Dendritic cell treated with granulocyte-macrophage colony-stimulating factor and Interleukin-4, amounts not matched to agents 40 ng/mL and 50 ng/mL, for 4 days (primary cell): Measurements from ENCODE around the gene ST3GAL3.
A peak's percentile ranks its signal among the peaks of the same experiment; 100 is the strongest.

ENCODE experiments used
- H3K27ac Mint-ChIP-seq: one replicate; pipeline ENCODE4 v1.8.0; 2022; ENCODE audit warnings: mild to moderate bottlenecking, mixed read lengths
- H3K27me3 Mint-ChIP-seq: one replicate; pipeline ENCODE4 v1.8.0; 2022; ENCODE audit warnings: mild to moderate bottlenecking, mixed read lengths
- H3K36me3 Mint-ChIP-seq: one replicate; pipeline ENCODE4 v1.8.0; 2022; ENCODE audit warnings: low read depth, mixed read lengths
- H3K4me1 Mint-ChIP-seq: one replicate; pipeline ENCODE4 v1.8.0; 2022; ENCODE audit warnings: low read depth, mixed read lengths
- H3K4me3 Mint-ChIP-seq: one replicate; pipeline ENCODE4 v1.8.0; 2022; ENCODE audit warnings: mild to moderate bottlenecking, moderate library complexity, mixed read lengths
- H3K9me3 Mint-ChIP-seq: one replicate; pipeline ENCODE4 v1.8.0; 2022; ENCODE audit warnings: mixed read lengths
- intact Hi-C: fragments of 100-400 bp; cut with micrococcal nuclease; formaldehyde crosslinking; loops from one replicate; pipeline ENCODE4 v1.15.0; 2022

Gene ST3GAL3

DNA sequence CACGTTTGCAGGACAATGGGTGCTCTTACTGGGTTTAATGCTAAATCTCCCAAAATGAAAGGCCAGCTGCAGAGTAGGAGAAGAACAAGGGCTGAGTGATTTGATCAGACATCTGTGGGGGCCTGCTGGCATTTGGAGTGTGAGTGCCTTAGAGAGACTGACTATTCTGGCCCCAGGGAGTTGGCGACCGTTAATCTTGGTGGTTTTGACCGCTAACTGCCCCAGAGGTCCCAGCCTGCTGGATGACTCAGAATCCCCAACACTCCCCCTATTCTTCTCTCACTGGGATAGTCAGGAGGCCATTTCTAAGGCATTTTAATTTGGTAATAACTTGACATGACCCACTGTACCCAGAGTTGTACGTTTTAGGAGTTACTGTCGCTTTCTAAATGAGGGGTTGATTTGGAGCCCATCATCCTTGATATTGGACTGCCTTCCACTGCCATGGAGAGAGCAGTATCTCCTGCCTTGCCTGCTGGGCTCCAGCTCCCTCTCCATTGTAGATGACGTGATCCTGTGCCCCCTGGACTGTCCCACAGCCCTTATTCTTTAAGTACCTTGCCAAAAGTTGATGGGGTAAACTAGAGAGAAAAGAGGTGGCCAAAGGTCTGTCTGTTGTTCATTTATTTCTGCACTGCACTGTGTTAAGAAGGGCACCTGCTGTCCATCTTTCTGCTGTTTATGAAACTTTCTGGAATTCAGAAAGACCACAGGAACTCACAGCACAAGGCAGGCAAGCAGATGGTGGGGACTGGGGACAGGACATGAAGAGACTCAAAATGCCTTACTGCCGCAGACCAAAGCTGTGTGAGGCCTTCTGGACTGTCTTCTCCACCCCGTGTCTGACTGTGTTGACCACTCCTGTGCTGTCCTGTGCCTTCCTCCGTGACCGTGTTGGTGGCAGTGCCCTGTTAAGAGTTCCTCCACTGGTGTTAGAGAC is 128.0 kb downstream of the ST3GAL3 start:
- Mint-ChIP-seq H3K4me1 (peaks cover 77% of the 10 kb centered on the region), H3K27ac (peak overlapping the region; percentile 88), H3K4me3 (peak overlapping the region; percentile 68), H3K36me3 (no peaks in the 10 kb centered on the region), H3K27me3 (no peaks in the 10 kb centered on the region), H3K9me3 (no peaks in the 10 kb centered on the region)
- intact Hi-C loops: no loop called here

DNA sequence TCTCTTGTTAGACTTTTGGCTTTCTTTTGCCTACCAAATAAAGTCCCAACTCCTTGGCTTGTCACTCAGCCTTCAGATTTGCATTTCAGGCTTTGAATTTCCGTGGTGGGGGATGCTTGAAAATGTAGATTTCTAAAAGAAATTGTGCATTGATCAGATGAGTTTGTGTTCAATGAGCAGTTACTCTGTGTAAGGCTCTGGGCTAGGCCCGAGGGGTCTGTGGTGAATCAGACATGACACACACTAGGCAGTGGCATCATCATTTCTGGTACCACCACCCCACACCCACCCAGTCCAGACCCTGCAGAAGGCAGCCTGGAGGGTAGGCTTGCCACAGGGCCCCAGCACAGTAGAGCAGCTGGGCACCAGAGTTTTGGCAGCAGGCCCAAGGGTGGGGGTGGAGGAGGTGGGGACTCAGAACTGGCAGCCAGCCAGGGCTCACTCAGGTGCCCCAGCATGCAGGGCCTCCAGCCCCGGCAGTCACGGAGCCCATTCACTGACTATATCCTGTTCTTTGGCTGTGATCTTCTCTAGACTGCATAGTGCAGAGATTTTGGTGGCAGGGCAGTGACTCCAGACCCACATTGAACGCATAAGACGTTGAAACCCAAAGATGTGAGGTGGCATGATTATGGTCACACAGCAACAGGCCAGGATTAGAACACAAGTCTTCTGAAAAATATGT is 129.1 kb downstream of the ST3GAL3 start:
- intact Hi-C loops: no loop called here

GRCh38 chr1:43839056-43839455 is 131.7 kb downstream of the ST3GAL3 start:
- intact Hi-C loops: no loop called here
- Mint-ChIP-seq H3K4me3 (no peak overlapping the region), H3K27me3 (no peaks in the 10 kb centered on the region), H3K36me3 (peaks cover 13% of the 10 kb centered on the region), H3K4me1 (peaks cover 54% of the 10 kb centered on the region), H3K27ac (no peak overlapping the region), H3K9me3 (peaks cover 12% of the 10 kb centered on the region)

More for the DNA sequence above, 129.1 kb downstream of the ST3GAL3 start:
- Mint-ChIP-seq H3K36me3 (no peaks in the 10 kb centered on the region), H3K27me3 (no peaks in the 10 kb centered on the region), H3K4me1 (peaks cover 72% of the 10 kb centered on the region), H3K9me3 (no peaks in the 10 kb centered on the region), H3K4me3 (no peak overlapping the region), H3K27ac (no peak overlapping the region)

DNA sequence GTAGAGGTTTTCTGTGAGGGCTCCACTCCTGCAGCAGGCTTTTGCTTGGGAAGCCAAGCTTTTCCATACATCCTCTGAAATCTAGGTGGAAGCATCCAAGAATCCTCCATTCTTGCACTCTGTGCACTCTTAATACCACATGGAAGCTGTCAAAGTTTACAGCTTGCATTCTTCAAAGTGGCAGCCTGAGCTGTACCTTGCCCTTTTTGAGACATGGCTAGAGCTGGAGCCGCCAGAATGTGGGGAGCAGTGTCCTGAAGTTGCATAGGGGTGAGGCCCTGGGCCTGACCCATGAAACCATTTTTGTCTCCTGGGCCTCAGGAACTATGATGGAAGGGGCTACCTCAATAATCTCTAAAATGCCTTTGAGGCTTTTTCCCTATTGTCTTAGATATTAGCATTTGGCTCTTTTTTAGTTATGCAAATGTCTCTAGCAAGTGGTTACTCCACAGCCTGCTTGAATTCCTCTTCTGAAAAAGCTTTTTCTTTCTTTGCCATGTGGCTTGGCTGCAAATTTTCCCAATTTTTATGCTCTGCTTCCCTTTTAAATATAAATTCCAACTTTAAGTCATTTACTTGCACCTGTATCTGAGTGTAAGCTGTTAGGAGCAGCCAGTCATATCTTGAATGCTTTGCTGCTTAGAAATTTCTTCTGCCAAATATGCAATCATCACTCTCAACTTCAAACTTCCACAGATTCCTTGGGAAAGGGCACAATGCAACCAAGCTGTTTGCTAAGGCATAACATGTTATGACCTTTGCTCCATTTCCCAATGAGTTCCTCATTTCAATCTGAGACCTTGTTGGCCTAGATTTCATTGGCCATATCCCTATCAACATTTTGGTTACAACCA is 134.2 kb downstream of the ST3GAL3 start:
- Mint-ChIP-seq H3K36me3 (peaks cover 13% of the 10 kb centered on the region), H3K27ac (no peak overlapping the region)

DNA sequence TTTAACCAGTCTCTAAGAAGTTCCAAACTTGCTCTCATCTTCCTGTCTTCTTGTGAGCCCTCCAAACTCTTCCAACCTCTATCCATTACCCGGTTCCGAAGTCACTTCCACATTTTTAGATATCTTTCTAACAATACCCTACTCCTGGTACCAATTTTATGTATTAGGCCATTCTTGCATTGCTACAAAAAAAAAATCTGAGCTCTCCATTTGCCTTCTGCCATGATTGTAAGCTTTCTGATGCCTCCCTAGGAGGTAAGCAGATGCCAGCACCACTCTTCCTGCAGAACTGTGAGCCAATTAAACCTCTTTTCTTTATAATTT is 134.8 kb downstream of the ST3GAL3 start:
- Mint-ChIP-seq H3K4me3 (no peak overlapping the region), H3K27ac (no peak overlapping the region), H3K9me3 (peaks cover 12% of the 10 kb centered on the region), H3K4me1 (peaks cover 33% of the 10 kb centered on the region), H3K36me3 (peaks cover 13% of the 10 kb centered on the region), H3K27me3 (no peaks in the 10 kb centered on the region)
- intact Hi-C loops: no loop called here

More for the DNA sequence above, 134.2 kb downstream of the ST3GAL3 start:
- Mint-ChIP-seq H3K9me3 (peaks cover 12% of the 10 kb centered on the region), H3K4me1 (peaks cover 30% of the 10 kb centered on the region), H3K27me3 (no peaks in the 10 kb centered on the region), H3K4me3 (no peak overlapping the region)
- intact Hi-C loops: no loop called here

- Mint-ChIP-seq H3K27me3 (no peaks in the 10 kb centered on the region), H3K4me1 (peaks cover 28% of the 10 kb centered on the region), H3K4me3 (no peak overlapping the region), H3K9me3 (peaks cover 12% of the 10 kb centered on the region), H3K27ac (no peak overlapping the region), H3K36me3 (peaks cover 13% of the 10 kb centered on the region)
- intact Hi-C loops: no loop called here
Measured at GRCh38 chr1:43843684-43844083, 136.3 kb downstream of the ST3GAL3 start.

DNA sequence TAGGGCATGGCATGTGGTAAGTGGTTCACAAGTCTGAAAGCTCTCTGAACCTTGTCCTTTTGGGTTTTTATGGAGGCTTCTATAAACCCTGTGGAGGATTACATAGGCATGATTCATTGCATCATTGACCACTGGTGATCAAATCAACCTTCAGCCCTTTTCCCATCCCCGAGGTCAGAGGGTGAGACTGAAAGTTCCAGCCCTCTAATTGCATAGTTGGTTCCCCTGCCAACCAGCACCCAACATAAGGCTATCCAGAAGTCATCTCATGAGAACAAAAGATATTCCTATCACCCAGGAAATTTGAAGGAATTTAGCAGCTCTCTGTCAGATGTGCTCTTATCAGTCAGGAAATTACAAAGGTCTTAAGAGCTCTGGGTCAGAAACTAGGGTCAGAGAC is 136.8 kb downstream of the ST3GAL3 start:
- Mint-ChIP-seq H3K9me3 (peaks cover 12% of the 10 kb centered on the region), H3K36me3 (peaks cover 13% of the 10 kb centered on the region), H3K27ac (no peak overlapping the region), H3K27me3 (no peaks in the 10 kb centered on the region), H3K4me1 (peaks cover 28% of the 10 kb centered on the region), H3K4me3 (no peak overlapping the region)
- intact Hi-C loops: no loop called here

GRCh38 chr1:43847290-43847689 is 140.0 kb downstream of the ST3GAL3 start:
- Mint-ChIP-seq H3K4me3 (no peak overlapping the region), H3K27me3 (peaks cover 7% of the 10 kb centered on the region), H3K4me1 (peaks cover 18% of the 10 kb centered on the region), H3K27ac (no peak overlapping the region), H3K36me3 (peaks cover 8% of the 10 kb centered on the region), H3K9me3 (peaks cover 5% of the 10 kb centered on the region)
- intact Hi-C loops: loop anchor here (5.0 kb wide), 1 partner anchor 35 kb away; no protein-coding TSS in a partner anchor

DNA sequence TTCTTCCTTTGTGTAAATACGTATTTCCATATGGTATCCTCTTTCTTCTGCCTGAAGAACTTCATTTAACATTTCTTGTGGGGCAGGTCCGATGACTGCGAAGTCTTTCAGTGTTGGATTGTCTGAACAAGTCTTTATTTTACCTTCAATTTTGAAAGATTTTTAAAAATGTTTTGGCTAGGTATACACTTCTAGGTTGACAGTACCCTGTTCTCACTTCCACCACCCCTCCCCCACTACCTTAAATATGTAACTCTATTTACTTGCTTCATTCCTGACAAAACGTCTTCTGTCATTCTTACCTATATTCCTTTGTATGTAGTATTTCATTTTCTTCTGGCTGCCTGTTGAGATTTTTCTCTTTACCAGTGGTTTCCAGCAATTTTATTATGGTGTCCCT is 140.5 kb downstream of the ST3GAL3 start:
- H3K4me3 Mint-ChIP-seq: no peak overlapping the region
- peaks cover 22% of the 10 kb centered on the region for H3K4me1 Mint-ChIP-seq
- peaks cover 7% of the 10 kb centered on the region for H3K27me3 Mint-ChIP-seq
- intact Hi-C loops: loop anchor here (5.0 kb wide), 1 partner anchor 36 kb away; no protein-coding TSS in a partner anchor
- H3K36me3 Mint-ChIP-seq: peaks cover 2% of the 10 kb centered on the region
- H3K9me3 Mint-ChIP-seq: no peaks in the 10 kb centered on the region
- H3K27ac Mint-ChIP-seq: no peak overlapping the region

GRCh38 chr1:43849670-43850069 is 142.3 kb downstream of the ST3GAL3 start:
- Mint-ChIP-seq H3K4me3 (no peak overlapping the region), H3K4me1 (peaks cover 40% of the 10 kb centered on the region), H3K9me3 (no peaks in the 10 kb centered on the region), H3K36me3 (no peaks in the 10 kb centered on the region), H3K27ac (no peak overlapping the region), H3K27me3 (peaks cover 7% of the 10 kb centered on the region)
- intact Hi-C loops: loop anchor here (5.0 kb wide), 1 partner anchor 37 kb away; no protein-coding TSS in a partner anchor

DNA sequence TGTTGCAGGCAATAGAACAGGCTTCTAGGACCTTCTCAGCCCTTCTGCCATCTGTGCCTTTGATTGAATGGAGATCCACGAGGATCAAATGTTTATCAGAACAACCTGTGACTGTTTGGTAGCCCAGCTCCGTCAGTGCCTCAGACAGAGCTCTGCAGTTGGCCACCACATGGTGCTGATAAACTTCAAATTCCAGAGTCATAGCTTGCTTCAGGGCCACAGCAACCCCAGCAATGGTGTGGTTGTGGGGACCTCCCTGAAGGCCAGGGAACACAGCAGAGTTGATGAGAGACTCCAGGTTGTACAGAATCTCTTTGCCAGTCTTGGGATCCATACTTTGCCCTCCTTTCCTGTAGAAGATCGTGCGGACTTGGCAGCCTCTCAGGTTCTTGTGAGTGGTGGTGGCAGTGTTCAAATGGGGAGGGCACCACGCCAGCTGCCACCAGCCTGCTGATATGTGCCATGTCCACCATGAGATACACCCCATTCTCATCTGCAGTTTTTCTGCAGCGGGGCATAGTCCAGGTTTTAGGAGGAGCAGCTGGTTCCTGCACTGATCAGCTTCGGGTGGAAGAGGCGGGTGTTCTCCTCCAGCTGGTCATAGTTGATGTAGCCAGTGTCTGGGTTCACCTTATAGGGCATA is 143.4 kb downstream of the ST3GAL3 start:
- Mint-ChIP-seq H3K4me1 (peaks cover 44% of the 10 kb centered on the region), H3K27ac (no peak overlapping the region), H3K36me3 (no peaks in the 10 kb centered on the region), H3K9me3 (no peaks in the 10 kb centered on the region), H3K27me3 (peaks cover 7% of the 10 kb centered on the region), H3K4me3 (no peak overlapping the region)
- intact Hi-C loops: no loop called here

DNA sequence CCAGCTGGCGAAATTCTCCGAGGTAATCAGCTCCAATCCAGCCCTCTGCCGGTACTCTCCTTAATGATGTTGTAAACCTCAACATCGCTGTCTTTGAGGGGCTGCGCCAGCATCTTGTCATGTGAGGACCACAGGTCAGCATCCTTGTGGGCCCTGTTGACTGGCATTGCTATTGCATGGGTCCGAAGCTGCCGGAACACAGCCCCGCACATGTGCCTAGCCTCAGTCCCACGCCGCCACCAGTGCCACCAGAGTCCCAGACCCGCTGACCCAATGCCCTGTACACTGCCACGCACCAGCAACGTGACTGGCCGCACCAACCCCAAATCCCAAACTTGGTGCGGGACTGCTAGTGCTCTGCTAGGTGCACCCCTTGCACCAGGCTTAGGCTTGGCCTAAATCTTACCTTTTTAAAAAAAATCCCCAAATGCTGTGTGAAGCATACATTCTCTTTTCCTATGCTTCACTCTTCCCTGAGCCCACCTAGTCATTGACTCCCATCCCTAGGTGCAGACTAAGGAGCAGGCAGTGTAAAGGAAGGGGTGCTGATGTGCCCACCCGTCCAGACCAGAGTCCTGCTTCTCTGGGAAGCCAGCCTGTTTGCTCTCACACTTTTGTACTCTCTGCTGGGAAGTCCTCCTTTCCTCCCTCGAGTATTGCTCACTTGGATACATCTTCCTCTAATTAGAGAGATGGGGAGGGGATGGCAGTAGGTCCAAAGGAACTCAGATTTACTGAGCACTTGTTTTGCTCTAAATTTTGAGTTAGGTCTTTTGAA is 144.4 kb downstream of the ST3GAL3 start:
- H3K9me3 Mint-ChIP-seq: no peaks in the 10 kb centered on the region
- H3K4me1 Mint-ChIP-seq: peaks cover 44% of the 10 kb centered on the region
- intact Hi-C loops: no loop called here
- H3K36me3 Mint-ChIP-seq: no peaks in the 10 kb centered on the region
- no peak overlapping the region for H3K27ac Mint-ChIP-seq
- H3K27me3 Mint-ChIP-seq: peaks cover 7% of the 10 kb centered on the region
- H3K4me3 Mint-ChIP-seq: no peak overlapping the region
